ENCODE measurements around the gene TCF25. TPM values are rescaled to one million over a fixed set of nuclear protein-coding genes. Genes with fewer than 3 reads are reported as not detected.

The TCF25 gene
- total RNA-seq, 1 experiment from 2014 or later: 345 TPM

DNA sequence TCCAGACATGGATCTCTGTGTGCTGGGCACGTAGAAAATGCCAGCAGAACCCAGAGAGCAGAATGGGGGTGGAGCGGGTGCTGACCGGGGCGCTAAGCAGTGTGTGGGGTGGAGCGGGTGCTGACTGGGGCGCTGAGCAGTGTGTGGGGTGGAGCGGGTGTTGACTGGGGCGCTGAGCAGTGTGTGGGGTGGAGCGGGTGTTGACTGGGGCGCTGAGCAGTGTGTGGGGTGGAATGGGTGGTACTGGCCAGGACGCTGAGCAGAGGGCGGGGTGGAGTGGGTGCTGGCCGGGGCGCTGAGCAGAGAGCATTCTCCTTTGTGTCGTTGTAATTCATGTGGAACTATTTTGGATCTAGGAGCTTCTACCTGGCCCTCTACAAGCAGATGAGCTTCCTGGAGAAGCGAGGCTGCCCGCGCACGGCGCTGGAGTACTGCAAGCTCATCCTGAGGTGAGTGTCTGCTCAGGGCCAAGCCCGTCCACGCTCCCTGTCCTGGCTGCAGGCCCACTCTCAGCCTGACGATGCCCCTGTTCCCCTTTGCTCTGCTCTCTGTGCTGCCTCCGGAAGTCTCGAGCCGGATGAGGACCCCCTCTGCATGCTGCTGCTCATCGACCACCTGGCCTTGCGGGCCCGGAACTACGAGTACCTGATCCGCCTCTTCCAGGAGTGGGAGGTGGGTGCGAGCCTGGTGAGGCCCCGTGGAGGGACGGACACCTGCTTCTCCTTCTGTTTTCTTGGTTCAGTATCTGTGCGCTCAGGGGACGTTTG is 25.0 kb downstream of the TCF25 start:
- H3K4me2 ChIP-seq (ENCODE audit: low read length): no peak overlapping the region
- no peaks in the 10 kb centered on the region for H3K9me2 ChIP-seq (ENCODE audit: insufficient read depth)
- H3K4me1 ChIP-seq (ENCODE audit: control insufficient read depth in 1 of 2, insufficient read depth in 2 of 2, low read length in 2 of 2): no peaks in the 10 kb centered on the region
- no peak overlapping the region for H3K9ac ChIP-seq (ENCODE audit: low read length)
- no TSS peak for BruUV-seq (replicated peaks)
- H4K20me1 ChIP-seq (ENCODE audit: insufficient read depth): no peaks in the 10 kb centered on the region
- H3K79me2 ChIP-seq (ENCODE audit: insufficient read depth, low read length): peaks cover 3% of the 10 kb centered on the region; the same call in 1 of the 2 replicates
- DNase-seq (ENCODE audit: low read depth, low spot score) (no peak), ATAC-seq (0 out of 2 replicates have a peak, but pooled peaks have one; percentile 24)
- no peak overlapping the region for H2AFZ ChIP-seq (ENCODE audit: low read depth, low read length, poor library complexity, severe bottlenecking)
- TF ChIP-seq CEBPB (IDR thresholded peaks at IDR 0.05; ENCODE audit: low read depth): no peak
- no peak for TF ChIP-seq TCF7L2 (IDR thresholded peaks at IDR 0.05; ENCODE audit: borderline replicate concordance, extremely low read depth, insufficient read depth, insufficient read length)
- no peak for TF ChIP-seq FOSL1 (IDR thresholded peaks at IDR 0.05; ENCODE audit: low read depth)
- no peak for TF ChIP-seq POLR2A (IDR thresholded peaks at IDR 0.05; ENCODE audit: borderline replicate concordance, extremely low read depth, insufficient read depth, insufficient read length)
- no peak for TF ChIP-seq REST (IDR thresholded peaks at IDR 0.05; ENCODE audit: low read depth)
- TF ChIP-seq CTCF (IDR thresholded peaks at IDR 0.05 in 2 of 3, conservative IDR thresholded peaks at IDR 0.05 in 1 of 3; ENCODE audit: borderline replicate concordance in 1 of 3, insufficient read depth in 1 of 3, low read depth in 2 of 3, low read length in 2 of 3): no peak
- TF ChIP-seq JUND (IDR thresholded peaks at IDR 0.05): no peak
- TF ChIP-seq, protein P1, sequence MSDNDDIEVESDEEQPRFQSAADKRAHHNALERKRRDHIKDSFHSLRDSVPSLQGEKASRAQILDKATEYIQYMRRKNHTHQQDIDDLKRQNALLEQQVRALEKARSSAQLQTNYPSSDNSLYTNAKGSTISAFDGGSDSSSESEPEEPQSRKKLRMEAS (IDR thresholded peaks at IDR 0.05): no peak
- TF ChIP-seq SP1 (IDR thresholded peaks at IDR 0.05; ENCODE audit: low read depth): no peak
- no peak for TF ChIP-seq ZFX (IDR thresholded peaks at IDR 0.05)
- TF ChIP-seq SRF (IDR thresholded peaks at IDR 0.05; ENCODE audit: low read depth): no peak
- TF ChIP-seq EZH2phosphoT487 (IDR thresholded peaks at IDR 0.05; ENCODE audit: borderline replicate concordance): no peak
- no peak for TF ChIP-seq POLR2AphosphoS5 (IDR thresholded peaks at IDR 0.05; ENCODE audit: low read depth, low read length)
- TF ChIP-seq EGR1 (IDR thresholded peaks at IDR 0.05; ENCODE audit: low read depth): no peak
- TF ChIP-seq ZNF274 (IDR thresholded peaks at IDR 0.05; ENCODE audit: low read depth, low read length): no peak
- TF ChIP-seq CBX3 (IDR thresholded peaks at IDR 0.05; ENCODE audit: low read depth): no peak
- no peak for TF ChIP-seq ELF1 (IDR thresholded peaks at IDR 0.05; ENCODE audit: borderline replicate concordance, low read depth)
- no peak for TF ChIP-seq YY1 (IDR thresholded peaks at IDR 0.05; ENCODE audit: extremely low read depth, insufficient replicate concordance, low read depth, low read length)
- TF ChIP-seq SIN3A (IDR thresholded peaks at IDR 0.05; ENCODE audit: low read depth): no peak
- TF ChIP-seq, protein P2, sequence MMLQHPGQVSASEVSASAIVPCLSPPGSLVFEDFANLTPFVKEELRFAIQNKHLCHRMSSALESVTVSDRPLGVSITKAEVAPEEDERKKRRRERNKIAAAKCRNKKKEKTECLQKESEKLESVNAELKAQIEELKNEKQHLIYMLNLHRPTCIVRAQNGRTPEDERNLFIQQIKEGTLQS (IDR thresholded peaks at IDR 0.05): no peak
- no peak overlapping the region for H3K4me3 ChIP-seq (replicated peaks in 1 of 2; ENCODE audit: low read depth in 1 of 2, low read length in 2 of 2)
- H3K27me3 ChIP-seq (ENCODE audit: insufficient read depth, low read length): no peaks in the 10 kb centered on the region
- ChIA-PET POLR2A (no interaction called here), CTCF (no interaction called here), RAD21 (ENCODE audit: low non-redundant PET in 1 of 2, low total read pairs in 2 of 2, uncharacterized antibody in 2 of 2, unreplicated experiment in 2 of 2) (no interaction called here)
- intact Hi-C loops (cut with micrococcal nuclease): no loop called here
- H3K36me3 ChIP-seq (ENCODE audit: control insufficient read depth in 1 of 2, insufficient read depth in 2 of 2, low read length in 2 of 2): peaks cover 43 to 58% of the 10 kb centered on the region in 2 experiments
- H3K27ac ChIP-seq (ENCODE audit: low read depth, low read length): no peak overlapping the region
- no peaks in the 10 kb centered on the region for H3K9me3 ChIP-seq (ENCODE audit: control insufficient read depth in 1 of 2, insufficient read depth in 1 of 2, low read depth in 1 of 2, low read length in 2 of 2)

Measured in HCT116 (cell line).